ENCODE data around the gene SHISAL2A. TPM values are rescaled to one million over a fixed set of nuclear protein-coding genes. Genes with fewer than 3 reads are reported as not detected.
"Not testable (repeated sequence)": the region's sequence is repeated elsewhere in the genome, so short reads cannot be mapped to it uniquely, and the experiment has no call there.

SHISAL2A gene
- polyA plus RNA-seq, 1 donor from 2014 or later: not detected

DNA sequence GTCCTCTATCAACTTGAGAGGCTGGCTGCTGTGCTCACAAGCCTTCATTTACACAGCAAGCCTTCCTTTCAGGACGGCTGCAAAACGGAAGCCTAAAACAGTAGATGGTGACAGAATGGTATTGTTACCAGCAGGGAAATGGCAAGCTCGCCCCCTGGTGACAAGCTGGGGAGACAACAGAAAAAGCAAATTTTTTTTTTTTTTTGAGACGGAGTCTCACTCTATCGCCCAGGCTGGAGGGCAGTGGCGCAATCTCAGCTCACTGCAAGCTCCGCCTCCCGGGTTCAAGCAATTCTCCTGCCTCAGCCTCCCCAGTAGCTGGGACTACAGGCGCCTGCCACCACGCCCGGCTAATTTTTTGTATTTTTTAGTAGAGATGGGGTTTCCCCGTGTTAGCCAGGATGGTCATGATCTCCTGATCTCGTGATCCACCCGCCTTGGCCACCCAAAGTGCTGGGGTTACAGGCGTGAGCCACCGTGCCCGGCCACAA lies 53.3 kb downstream of the SHISAL2A start:
- H3K79me2 ChIP-seq (replicated peaks; ENCODE audit: insufficient read depth, low read length); H3K27me3 ChIP-seq (ENCODE audit: insufficient read depth, low read depth, low read length); H3K9ac ChIP-seq (ENCODE audit: low read length); H3K36me3 ChIP-seq (ENCODE audit: insufficient read depth, low read length); H3K4me2 ChIP-seq (ENCODE audit: low read length); H4K20me1 ChIP-seq (ENCODE audit: insufficient read depth); H3K9me2 ChIP-seq (ENCODE audit: insufficient read depth, low read length); H3K9me3 ChIP-seq (ENCODE audit: low read length); H3F3A ChIP-seq (ENCODE audit: insufficient read depth, low read length, poor library complexity, severe bottlenecking); H2AFZ ChIP-seq (ENCODE audit: low read depth, low read length); H3K4me3 ChIP-seq (ENCODE audit: low read length): not testable (repeated sequence)
- H3K27ac ChIP-seq (ENCODE audit: low read length): peak overlapping the region; percentile 44
- TF ChIP-seq MXI1 (conservative IDR thresholded peaks at IDR 0.05; ENCODE audit: poor library complexity, severe bottlenecking) (peak; percentile 38), RAD21 (conservative IDR thresholded peaks at IDR 0.05) (peak; percentile 99), EP300 (conservative IDR thresholded peaks at IDR 0.05; ENCODE audit: poor library complexity, severe bottlenecking) (peak; percentile 25), SMC3 (conservative IDR thresholded peaks at IDR 0.05; ENCODE audit: poor library complexity) (peak; percentile 99)
- TF ChIP-seq, protein P1, sequence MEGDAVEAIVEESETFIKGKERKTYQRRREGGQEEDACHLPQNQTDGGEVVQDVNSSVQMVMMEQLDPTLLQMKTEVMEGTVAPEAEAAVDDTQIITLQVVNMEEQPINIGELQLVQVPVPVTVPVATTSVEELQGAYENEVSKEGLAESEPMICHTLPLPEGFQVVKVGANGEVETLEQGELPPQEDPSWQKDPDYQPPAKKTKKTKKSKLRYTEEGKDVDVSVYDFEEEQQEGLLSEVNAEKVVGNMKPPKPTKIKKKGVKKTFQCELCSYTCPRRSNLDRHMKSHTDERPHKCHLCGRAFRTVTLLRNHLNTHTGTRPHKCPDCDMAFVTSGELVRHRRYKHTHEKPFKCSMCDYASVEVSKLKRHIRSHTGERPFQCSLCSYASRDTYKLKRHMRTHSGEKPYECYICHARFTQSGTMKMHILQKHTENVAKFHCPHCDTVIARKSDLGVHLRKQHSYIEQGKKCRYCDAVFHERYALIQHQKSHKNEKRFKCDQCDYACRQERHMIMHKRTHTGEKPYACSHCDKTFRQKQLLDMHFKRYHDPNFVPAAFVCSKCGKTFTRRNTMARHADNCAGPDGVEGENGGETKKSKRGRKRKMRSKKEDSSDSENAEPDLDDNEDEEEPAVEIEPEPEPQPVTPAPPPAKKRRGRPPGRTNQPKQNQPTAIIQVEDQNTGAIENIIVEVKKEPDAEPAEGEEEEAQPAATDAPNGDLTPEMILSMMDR (IDR thresholded peaks at IDR 0.05; ENCODE audit: poor library complexity, severe bottlenecking): peak; percentile 93

DNA sequence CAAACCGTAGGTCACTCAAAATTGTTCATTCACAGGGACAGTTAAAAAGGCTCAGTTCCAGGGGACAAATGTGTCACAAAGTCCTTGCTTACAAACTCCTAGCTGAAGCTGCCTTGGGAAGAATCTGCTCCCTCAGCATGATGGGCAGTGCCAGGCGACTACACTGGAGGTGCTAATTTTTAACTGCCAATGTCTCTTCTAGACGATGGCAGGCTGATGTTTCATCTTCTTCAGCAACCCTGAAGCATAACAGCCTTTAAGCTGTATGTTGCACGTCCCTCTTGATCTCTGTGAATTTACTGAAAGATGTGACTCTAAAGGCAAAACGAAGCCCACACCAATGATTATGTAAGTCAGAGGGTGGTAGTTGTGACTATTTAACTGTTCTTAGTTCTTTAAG lies 53.9 kb downstream of the SHISAL2A start:
- H3K9me3 ChIP-seq (ENCODE audit: low read length): no peaks in the 10 kb centered on the region
- H3K79me2 ChIP-seq (replicated peaks; ENCODE audit: insufficient read depth, low read length): no peaks in the 10 kb centered on the region
- H3F3A ChIP-seq (ENCODE audit: insufficient read depth, low read length, poor library complexity, severe bottlenecking): no peaks in the 10 kb centered on the region
- H3K36me3 ChIP-seq (ENCODE audit: insufficient read depth, low read length): no peaks in the 10 kb centered on the region
- no peak overlapping the region for H3K4me3 ChIP-seq (ENCODE audit: low read length)
- H3K27me3 ChIP-seq (ENCODE audit: insufficient read depth, low read depth, low read length): no peaks in the 10 kb centered on the region
- no peak overlapping the region for H3K27ac ChIP-seq (ENCODE audit: low read length)
- no peaks in the 10 kb centered on the region for H4K20me1 ChIP-seq (ENCODE audit: insufficient read depth)
- H3K4me2 ChIP-seq (ENCODE audit: low read length): no peak overlapping the region
- H3K9ac ChIP-seq (ENCODE audit: low read length): no peak overlapping the region
- no peaks in the 10 kb centered on the region for H3K9me2 ChIP-seq (ENCODE audit: insufficient read depth, low read length)
- H2AFZ ChIP-seq (ENCODE audit: low read depth, low read length): no peak overlapping the region
- no peak for TF ChIP-seq EP300 (conservative IDR thresholded peaks at IDR 0.05; ENCODE audit: poor library complexity, severe bottlenecking)
- no peak for TF ChIP-seq EZH2 (IDR thresholded peaks at IDR 0.05; ENCODE audit: borderline replicate concordance, insufficient read depth, low read length, poor library complexity, severe bottlenecking)
- TF ChIP-seq MXI1 (conservative IDR thresholded peaks at IDR 0.05; ENCODE audit: poor library complexity, severe bottlenecking): no peak
- TF ChIP-seq, protein P2, sequence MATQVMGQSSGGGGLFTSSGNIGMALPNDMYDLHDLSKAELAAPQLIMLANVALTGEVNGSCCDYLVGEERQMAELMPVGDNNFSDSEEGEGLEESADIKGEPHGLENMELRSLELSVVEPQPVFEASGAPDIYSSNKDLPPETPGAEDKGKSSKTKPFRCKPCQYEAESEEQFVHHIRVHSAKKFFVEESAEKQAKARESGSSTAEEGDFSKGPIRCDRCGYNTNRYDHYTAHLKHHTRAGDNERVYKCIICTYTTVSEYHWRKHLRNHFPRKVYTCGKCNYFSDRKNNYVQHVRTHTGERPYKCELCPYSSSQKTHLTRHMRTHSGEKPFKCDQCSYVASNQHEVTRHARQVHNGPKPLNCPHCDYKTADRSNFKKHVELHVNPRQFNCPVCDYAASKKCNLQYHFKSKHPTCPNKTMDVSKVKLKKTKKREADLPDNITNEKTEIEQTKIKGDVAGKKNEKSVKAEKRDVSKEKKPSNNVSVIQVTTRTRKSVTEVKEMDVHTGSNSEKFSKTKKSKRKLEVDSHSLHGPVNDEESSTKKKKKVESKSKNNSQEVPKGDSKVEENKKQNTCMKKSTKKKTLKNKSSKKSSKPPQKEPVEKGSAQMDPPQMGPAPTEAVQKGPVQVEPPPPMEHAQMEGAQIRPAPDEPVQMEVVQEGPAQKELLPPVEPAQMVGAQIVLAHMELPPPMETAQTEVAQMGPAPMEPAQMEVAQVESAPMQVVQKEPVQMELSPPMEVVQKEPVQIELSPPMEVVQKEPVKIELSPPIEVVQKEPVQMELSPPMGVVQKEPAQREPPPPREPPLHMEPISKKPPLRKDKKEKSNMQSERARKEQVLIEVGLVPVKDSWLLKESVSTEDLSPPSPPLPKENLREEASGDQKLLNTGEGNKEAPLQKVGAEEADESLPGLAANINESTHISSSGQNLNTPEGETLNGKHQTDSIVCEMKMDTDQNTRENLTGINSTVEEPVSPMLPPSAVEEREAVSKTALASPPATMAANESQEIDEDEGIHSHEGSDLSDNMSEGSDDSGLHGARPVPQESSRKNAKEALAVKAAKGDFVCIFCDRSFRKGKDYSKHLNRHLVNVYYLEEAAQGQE (IDR thresholded peaks at IDR 0.05; ENCODE audit: borderline replicate concordance): no peak
- TF ChIP-seq, protein P1 (IDR thresholded peaks at IDR 0.05; ENCODE audit: poor library complexity, severe bottlenecking): no peak
- TF ChIP-seq RAD21 (conservative IDR thresholded peaks at IDR 0.05): no peak
- TF ChIP-seq POLR2AphosphoS5 (IDR thresholded peaks at IDR 0.05): no peak
- TF ChIP-seq TAF1 (IDR thresholded peaks at IDR 0.05; ENCODE audit: low read depth): no peak
- no peak for TF ChIP-seq SMC3 (conservative IDR thresholded peaks at IDR 0.05; ENCODE audit: poor library complexity)
